Pancreas (tissue), 10 donors: ENCODE measurements around the gene ATP23. TPM values are rescaled to one million over a fixed set of nuclear protein-coding genes. Genes with fewer than 3 reads are reported as not detected.

ENCODE experiments used
- ATAC-seq, 4 donors: fragments of 200-7000 bp; cut with Tn5 transposase; one replicate each; pipeline versions ENCODE4 v1.8.0 to v1.9.1; 2020; ENCODE audit warnings: mild to moderate bottlenecking in 4 of 4, moderate library complexity in 4 of 4
- DNase-seq, 6 donors: peaks; one replicate each; pipeline ENCODE4 v3.0.0-alpha.2; 2020
- FAIRE-seq: peaks from 2 replicates; lab custom pipeline; 2012; peaks lifted over from hg19 to GRCh38; lab: Jason Lieb, UNC
- H3K27ac ChIP-seq, 4 donors: fragments of 200-600 bp; sonication (generic); 1 replicate in 3 of 4; 2 replicates in 1 of 4; pipeline versions ENCODE4 v1.5.0 to v1.8.0; 2020
- H3K27me3 ChIP-seq, 4 donors: fragments of 200-600 bp; one replicate each; pipeline ENCODE4 v1.8.0; 2021
- H3K36me3 ChIP-seq, 3 donors: fragments of 200-600 bp; sonication (generic) in 1 of 3; one replicate each; pipeline versions ENCODE4 v1.5.0 to v1.8.0; 2020 to 2021
- H3K4me1 ChIP-seq, 3 donors: fragments of 200-600 bp; one replicate each; pipeline ENCODE4 v1.8.0; 2021
- H3K4me3 ChIP-seq, 4 donors: fragments of 200-600 bp; sonication (generic) in 2 of 4; one replicate each; pipeline versions ENCODE4 v1.5.0 to v1.8.0; 2020 to 2021
- H3K9me3 ChIP-seq, 4 donors: fragments of 200-600 bp; one replicate each; pipeline ENCODE4 v1.8.0; 2021
- WGBS, 2 donors: extraction: QIAGEN DNeasy Blood & Tissue Kit; methylation state at CpG; one replicate each; pipeline ENCODE4 v1.1.7; 2013; 5-methylcytosine and 5-hydroxymethylcytosine counted together
- intact Hi-C, 3 donors: fragments of 100-400 bp; cut with DNase I; formaldehyde crosslinking; loops; one replicate each; pipeline versions ENCODE4 v1.11.1 to v1.14.2; 2022
- polyA plus RNA-seq, 2 donors: library from polyadenylated mRNA; stranded (reverse); fragments of 200-250 nt; gene quantifications; one replicate each; pipeline ENCODE4 v1.2.3, GENCODE V29; 2013
- total RNA-seq, 6 donors: library from RNA; stranded (reverse); fragmentation: NEBNext Ultra II Directional in 4 of 6; extraction: Animal tissue kit (Norgen Biotek cat#: 25700) in 4 of 6; gene quantifications; one replicate each; pipeline versions ENCODE4 v1.2.1 to v1.2.4, GENCODE V29; 2021 to 2023
- TF ChIP-seq, protein P1 (sequence below), 4 donors: fragments of 200-600 bp; sonication (generic) in 3 of 4; IDR thresholded peaks; one replicate each; pipeline versions ENCODE4 v1.5.0 to v1.8.0; 2021; ENCODE audit warnings: antibody characterized with exemption in 4 of 4
- donor health status: healthy with polysubstance abuse.
- donor health status: DM: no; HTN: no; CAD: no; lungs with moderate emphysema.
- donor health status: DM: no; HTN: no; CAD: no.
- donor health status: control.
- donor health status: control.
- donor health status: Bipolar disorder and iron deficiency.
- donor health status: DM: yes; HTN: yes; CAD: no.
- donor health status: DM: no; HTN: no; CAD: no.
- donor health status: DM: no; HTN: no; CAD: no.
- donor health status: DM: yes; HTN: yes; CAD: no.

Gene ATP23
- total and polyA plus RNA-seq, 8 donors = 2.7 to 5.7 (median 4.1) TPM

DNA sequence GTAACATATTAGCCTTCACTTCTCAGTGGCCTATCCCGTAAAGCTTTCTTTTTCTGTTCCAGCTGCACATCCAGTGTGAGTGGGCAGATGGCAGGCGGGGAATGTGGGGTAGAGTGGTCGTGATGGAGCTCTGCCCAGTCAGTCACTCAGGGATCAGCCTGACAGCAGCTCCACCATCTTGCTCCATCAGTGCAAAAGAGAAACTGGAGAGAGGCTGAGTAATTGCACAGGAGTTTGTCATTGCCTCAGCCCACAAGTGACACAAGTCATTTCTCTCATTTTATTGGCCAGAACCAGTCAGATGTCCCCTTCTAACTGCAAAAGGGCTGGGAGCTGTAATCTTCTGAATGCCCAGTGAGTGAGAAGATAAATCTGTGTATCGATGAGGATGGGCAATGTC lies 66.5 kb downstream of the ATP23 start:
- ATAC-seq = no peak
- FAIRE-seq = no peak
- TF ChIP-seq, protein P1, sequence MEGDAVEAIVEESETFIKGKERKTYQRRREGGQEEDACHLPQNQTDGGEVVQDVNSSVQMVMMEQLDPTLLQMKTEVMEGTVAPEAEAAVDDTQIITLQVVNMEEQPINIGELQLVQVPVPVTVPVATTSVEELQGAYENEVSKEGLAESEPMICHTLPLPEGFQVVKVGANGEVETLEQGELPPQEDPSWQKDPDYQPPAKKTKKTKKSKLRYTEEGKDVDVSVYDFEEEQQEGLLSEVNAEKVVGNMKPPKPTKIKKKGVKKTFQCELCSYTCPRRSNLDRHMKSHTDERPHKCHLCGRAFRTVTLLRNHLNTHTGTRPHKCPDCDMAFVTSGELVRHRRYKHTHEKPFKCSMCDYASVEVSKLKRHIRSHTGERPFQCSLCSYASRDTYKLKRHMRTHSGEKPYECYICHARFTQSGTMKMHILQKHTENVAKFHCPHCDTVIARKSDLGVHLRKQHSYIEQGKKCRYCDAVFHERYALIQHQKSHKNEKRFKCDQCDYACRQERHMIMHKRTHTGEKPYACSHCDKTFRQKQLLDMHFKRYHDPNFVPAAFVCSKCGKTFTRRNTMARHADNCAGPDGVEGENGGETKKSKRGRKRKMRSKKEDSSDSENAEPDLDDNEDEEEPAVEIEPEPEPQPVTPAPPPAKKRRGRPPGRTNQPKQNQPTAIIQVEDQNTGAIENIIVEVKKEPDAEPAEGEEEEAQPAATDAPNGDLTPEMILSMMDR (IDR thresholded peaks at IDR 0.05) = no peak
- Histone ChIP-seq H3K36me3 (no peaks in the 10 kb centered on the region), H3K27ac (no peak overlapping the region), H3K9me3 (no peaks in the 10 kb centered on the region), H3K27me3 (no peaks in the 10 kb centered on the region), H3K4me3 (no peak overlapping the region), H3K4me1 (no peaks in the 10 kb centered on the region)
- intact Hi-C loops = no loop called here
- no peak for DNase-seq
- WGBS, 2 donors = 86 to 93% methylated on average over 4 of the region's 4 CpGs

DNA sequence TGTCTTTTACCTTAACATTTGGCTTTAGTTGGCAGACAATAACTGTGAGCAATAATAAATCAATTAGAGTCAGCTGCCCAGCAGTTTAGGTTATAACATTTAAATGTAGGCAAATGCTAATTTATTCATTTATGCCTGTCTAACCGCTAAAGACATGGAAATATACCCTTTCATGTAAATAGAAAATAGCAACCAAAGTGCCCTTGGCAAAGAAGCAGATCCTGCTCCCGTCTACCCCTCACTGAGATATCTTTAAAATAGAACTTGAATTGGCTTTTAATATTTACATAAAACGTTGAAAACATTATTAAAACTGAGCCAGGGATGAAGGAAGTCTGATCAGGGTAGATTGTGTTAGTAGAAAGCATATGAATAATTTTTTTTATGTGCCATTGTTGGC lies 67.3 kb downstream of the ATP23 start:
- no peak for ATAC-seq
- no peak for DNase-seq
- no peak overlapping the region for H3K27ac ChIP-seq
- TF ChIP-seq, protein P1 (IDR thresholded peaks at IDR 0.05) = no peak
- no peaks in the 10 kb centered on the region for H3K36me3 ChIP-seq
- no peaks in the 10 kb centered on the region for H3K9me3 ChIP-seq
- H3K4me1 ChIP-seq = no peaks in the 10 kb centered on the region
- no peaks in the 10 kb centered on the region for H3K27me3 ChIP-seq
- FAIRE-seq = no peak
- intact Hi-C loops = no loop called here
- 28 to 40% methylated on average over 2 to 3 of the region's 3 CpGs for WGBS, 2 donors
- H3K4me3 ChIP-seq = no peak overlapping the region

Other genes with a start within 250 kb of the ATP23 start
- 100 to 1,000 TPM; 177 to 254 (median 196) TPM for gene OS9, start 247.4 kb upstream of the ATP23 start, total RNA-seq
- 100 to 1,000 TPM; 177 to 192 TPM for gene OS9, start 247.4 kb upstream of the ATP23 start, polyA plus RNA-seq
- 1 to 10 TPM in 1 of 6 donors, under 1 TPM in 5; 0.24 to 1.2 (median 0.72) TPM for gene AGAP2, start 202.8 kb upstream of the ATP23 start, total RNA-seq
- gene AGAP2, start 202.8 kb upstream of the ATP23 start, polyA plus RNA-seq = 1 to 10 TPM in 1 of 2 donors, under 1 TPM in 1; 0.87 to 3.0 TPM
- 10 to 100 TPM; 12.2 to 17.9 (median 14.5) TPM for gene TSPAN31, start 196.5 kb upstream of the ATP23 start, total RNA-seq
- 10 to 100 TPM; 13.0 to 29.8 TPM for gene TSPAN31, start 196.5 kb upstream of the ATP23 start, polyA plus RNA-seq
- gene CDK4, start 189.3 kb upstream of the ATP23 start, total RNA-seq = 10 to 100 TPM; 30.6 to 48.5 (median 40.3) TPM
- 10 to 100 TPM; 26.7 to 43.4 TPM for gene CDK4, start 189.3 kb upstream of the ATP23 start, polyA plus RNA-seq
- gene MARCHF9, start 186.5 kb upstream of the ATP23 start, total RNA-seq = 10 to 100 TPM in 1 of 6 donors, 1 to 10 TPM in 5; 6.7 to 11.3 (median 7.6) TPM
- 10 to 100 TPM; 17.2 to 32.5 TPM for gene MARCHF9, start 186.5 kb upstream of the ATP23 start, polyA plus RNA-seq
- 1 to 10 TPM; 2.1 to 5.8 (median 3.8) TPM for gene CYP27B1, start 174.5 kb upstream of the ATP23 start, total RNA-seq
- gene CYP27B1, start 174.5 kb upstream of the ATP23 start, polyA plus RNA-seq = 1 to 10 TPM; 1.6 to 3.3 TPM
- gene METTL1, start 169.5 kb upstream of the ATP23 start, total RNA-seq = 10 to 100 TPM; 11.5 to 28.5 (median 15.9) TPM
- 10 to 100 TPM; 43.3 to 55.9 TPM for gene METTL1, start 169.5 kb upstream of the ATP23 start, polyA plus RNA-seq
- 10 to 100 TPM in 5 of 6 donors, 1 to 10 TPM in 1; 9.3 to 20.8 (median 16.0) TPM for gene EEF1AKMT3, start 169.0 kb upstream of the ATP23 start, total RNA-seq
- gene EEF1AKMT3, start 169.0 kb upstream of the ATP23 start, polyA plus RNA-seq = 1 to 10 TPM; 3.7 to 7.2 TPM
- gene TSFM, start 158.8 kb upstream of the ATP23 start, total RNA-seq = 10 to 100 TPM in 4 of 6 donors, 1 to 10 TPM in 2; 7.2 to 14.2 (median 12.1) TPM
- gene TSFM, start 158.8 kb upstream of the ATP23 start, polyA plus RNA-seq = 10 to 100 TPM; 13.2 to 16.7 TPM
- 10 to 100 TPM in 1 of 6 donors, 1 to 10 TPM in 5; 1.6 to 11.7 (median 3.7) TPM for gene AVIL, start 122.8 kb upstream of the ATP23 start, total RNA-seq
- 10 to 100 TPM; 11.7 to 15.9 TPM for gene AVIL, start 122.8 kb upstream of the ATP23 start, polyA plus RNA-seq
- gene CTDSP2, start 94.8 kb upstream of the ATP23 start, total RNA-seq = 100 to 1,000 TPM in 2 of 6 donors, 10 to 100 TPM in 4; 88.8 to 165 (median 94.5) TPM
- 10 to 100 TPM; 38.7 to 48.6 TPM for gene CTDSP2, start 94.8 kb upstream of the ATP23 start, polyA plus RNA-seq